GM12875 (cell line): Measurements from ENCODE around the gene EYS.

Source experiments
- H3K4me3 ChIP-seq: one replicate; pipeline ENCODE4 v1.5.1; 2011; ENCODE audit warnings: low read depth, low read length, control low read depth
- CTCF ChIP-seq: IDR thresholded peaks from 2 replicates; pipeline ENCODE4 v1.5.1; 2011; ENCODE audit warnings: low read depth, mild to moderate bottlenecking, control low read depth, inconsistent platforms, low read length, moderate library complexity, borderline replicate concordance; ENCODE audit not compliant: insufficient read depth

EYS gene

GRCh38 chr6:64984948-64985347, 722.1 kb downstream of the EYS start:
- no peak for TF ChIP-seq CTCF
- H3K4me3 ChIP-seq, result no peak overlapping the region

GRCh38 chr6:64983089-64983488, 723.9 kb downstream of the EYS start:
- TF ChIP-seq CTCF, result no peak
- no peak overlapping the region for H3K4me3 ChIP-seq

- H3K4me3 ChIP-seq, result no peak overlapping the region
- TF ChIP-seq CTCF, result no peak
These were observed 733.9 kb downstream of the EYS start for GRCh38 chr6:64973142-64973541.

GRCh38 chr6:64969139-64969538, 737.9 kb downstream of the EYS start:
- TF ChIP-seq CTCF, result no peak
- no peak overlapping the region for H3K4me3 ChIP-seq

- H3K4me3 ChIP-seq, result no peak overlapping the region
- no peak for TF ChIP-seq CTCF
These were observed 751.6 kb downstream of the EYS start for GRCh38 chr6:64955435-64955848.

- H3K4me3 ChIP-seq, result no peak overlapping the region
- no peak for TF ChIP-seq CTCF
These were observed 757.8 kb downstream of the EYS start for GRCh38 chr6:64949257-64949656.

- no peak overlapping the region for H3K4me3 ChIP-seq
- TF ChIP-seq CTCF, result no peak
These were observed 758.8 kb downstream of the EYS start for GRCh38 chr6:64948261-64948660.
